Transverse colon (tissue), 4 donors: ENCODE data around the gene NATD1. TPM values are rescaled to one million over a fixed set of nuclear protein-coding genes. Genes with fewer than 3 reads are reported as not detected.
A peak's percentile ranks its signal among the peaks of the same experiment; 100 is the strongest.

Experiments used
- DNase-seq: peaks from one replicate; pipeline ENCODE4 v3.0.0-alpha.2; 2019
- H3K27ac ChIP-seq, 4 donors: fragments of 200-600 bp; sonication (generic); 2 replicates each; pipeline ENCODE4 v1.5.1; 2016 to 2018; ENCODE audit warnings: inconsistent platforms in 4 of 4
- H3K27me3 ChIP-seq: fragments of 200-600 bp; sonication (generic); 2 replicates; pipeline ENCODE4 v1.5.1; 2017; ENCODE audit warnings: inconsistent platforms
- H3K36me3 ChIP-seq, 4 donors: fragments of 200-600 bp; sonication (generic); 2 replicates each; pipeline ENCODE4 v1.5.1; 2017 to 2019; ENCODE audit warnings: inconsistent platforms in 4 of 4
- H3K4me1 ChIP-seq, 4 donors: fragments of 200-600 bp; sonication (generic); 2 replicates each; pipeline ENCODE4 v1.5.1; 2017 to 2020; ENCODE audit warnings: inconsistent platforms in 4 of 4
- H3K4me3 ChIP-seq, 4 donors: fragments of 200-600 bp; sonication (generic); 1 replicate in 1 of 4; 2 replicates in 3 of 4; pipeline versions ENCODE4 v1.5.1 to v1.6.1; 2017 to 2019; ENCODE audit warnings: inconsistent platforms in 4 of 4
- H3K9me3 ChIP-seq, 2 donors: fragments of 200-600 bp; sonication (generic); 2 replicates each; pipeline ENCODE4 v1.5.1; 2017 to 2019; ENCODE audit warnings: inconsistent platforms in 2 of 2
- EP300 ChIP-seq: sonication (generic); formaldehyde crosslinking; IDR thresholded peaks from one replicate; pipeline ENCODE4 v1.6.1; 2017; ENCODE audit warnings: antibody characterized with exemption, low read depth
- POLR2A ChIP-seq: fragments of 450-650 bp; IDR thresholded peaks from one replicate; pipeline ENCODE4 v1.6.1; 2016; ENCODE audit warnings: antibody characterized with exemption, mild to moderate bottlenecking, moderate library complexity
- POLR2AphosphoS5 ChIP-seq, 3 donors: sonication (generic); formaldehyde crosslinking; IDR thresholded peaks; one replicate each; pipeline ENCODE4 v1.6.1; 2016; ENCODE audit warnings: antibody characterized with exemption in 3 of 3
- WGBS, 2 donors: methylation state at CpG; one replicate each; pipeline ENCODE4 v1.1.5; 2018; ENCODE audit warnings: low coverage in 1 of 2; 5-methylcytosine and 5-hydroxymethylcytosine counted together
- in situ Hi-C, 4 donors: fragments of 200-750 bp; cut with MboI; loops; one replicate each; pipeline versions ENCODE4 v1.15.0 to v1.15.1; 2017; ENCODE audit warnings: low sequenced_read_pairs in 3 of 4, low pct_ligation_motif_present in 1 of 4, low pct_unique_long_range_greater_than_20kb in 1 of 4
- intact Hi-C: fragments of 100-400 bp; cut with DNase I; formaldehyde crosslinking; loops from one replicate; pipeline ENCODE4 v1.15.1; 2023; ENCODE audit warnings: low total_unique reads
- total RNA-seq, 4 donors: library from RNA; depleted of rRNA; stranded (reverse); fragments of >200 nt; gene quantifications; one replicate each; pipeline ENCODE4 v1.1.0, GENCODE V29; 2016
- TF ChIP-seq, protein P1 (sequence below), 5 experiments: fragments of 200-600 bp in 3 of 5; fragments of 450-650 bp in 2 of 5; sonication (generic) in 3 of 5; IDR thresholded peaks; 1 replicate in 2 of 5; 2 replicates in 3 of 5; pipeline ENCODE4 v1.5.1; 2016 to 2017; ENCODE audit warnings: antibody characterized with exemption in 5 of 5, inconsistent platforms in 3 of 5, mild to moderate bottlenecking in 2 of 5, moderate library complexity in 1 of 5

Gene NATD1
- total RNA-seq, 4 donors from 2014 or later: 1.4 to 7.9 (median 5.0) TPM

DNA sequence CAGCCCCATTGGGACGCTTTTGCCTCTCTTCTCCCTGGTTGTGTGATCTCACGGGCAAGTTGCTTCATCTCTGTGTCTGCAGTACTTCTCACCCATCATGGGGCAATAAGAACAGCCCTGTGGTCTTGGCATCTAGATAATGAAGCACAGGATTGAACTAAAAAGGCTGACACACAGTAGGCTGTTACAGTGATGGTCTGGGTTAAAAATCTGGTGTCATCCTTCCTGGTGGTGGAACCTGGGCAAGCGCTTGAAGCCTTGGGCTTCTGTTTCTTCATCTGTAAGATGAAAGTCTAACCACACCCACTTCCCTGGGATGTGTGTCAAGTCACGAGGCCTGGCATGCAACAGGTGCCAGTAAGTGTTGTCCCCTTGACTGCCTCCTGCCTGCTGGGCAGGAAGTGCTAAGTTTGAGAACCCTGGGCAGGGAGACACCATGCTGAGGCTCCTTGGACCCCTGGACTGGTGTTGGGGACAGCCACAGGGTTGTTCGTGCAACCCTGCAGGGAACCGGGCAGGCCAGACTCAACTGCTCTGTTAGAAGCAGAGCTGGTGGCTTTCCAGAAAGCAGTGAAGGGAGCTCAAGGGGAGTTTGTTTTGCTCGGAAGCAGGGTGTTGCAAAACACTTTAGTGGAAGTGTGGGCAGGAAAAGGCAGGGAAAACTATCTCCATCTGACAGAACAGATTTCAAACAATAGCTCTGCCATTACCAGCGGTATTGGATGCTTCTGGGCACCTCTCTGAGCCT is 25.4 kb upstream of the NATD1 start:
- intact Hi-C loops (no loop called here), in situ Hi-C loops (loop anchor here in 2 of 4 donors (10.0 kb wide), 1 partner anchor 64 kb away; the partner anchor contains the start of gene TMEM11 (in 2 of the 2))
- WGBS, 2 donors: 44 to 67% methylated on average over 1 to 8 of the region's 8 CpGs
- TF ChIP-seq EP300 (no peak), POLR2AphosphoS5 (IDR thresholded peaks at IDR 0.05) (peak in 2 of 3 donors; percentile 21 to 25), POLR2A (no peak)
- TF ChIP-seq, protein P1, sequence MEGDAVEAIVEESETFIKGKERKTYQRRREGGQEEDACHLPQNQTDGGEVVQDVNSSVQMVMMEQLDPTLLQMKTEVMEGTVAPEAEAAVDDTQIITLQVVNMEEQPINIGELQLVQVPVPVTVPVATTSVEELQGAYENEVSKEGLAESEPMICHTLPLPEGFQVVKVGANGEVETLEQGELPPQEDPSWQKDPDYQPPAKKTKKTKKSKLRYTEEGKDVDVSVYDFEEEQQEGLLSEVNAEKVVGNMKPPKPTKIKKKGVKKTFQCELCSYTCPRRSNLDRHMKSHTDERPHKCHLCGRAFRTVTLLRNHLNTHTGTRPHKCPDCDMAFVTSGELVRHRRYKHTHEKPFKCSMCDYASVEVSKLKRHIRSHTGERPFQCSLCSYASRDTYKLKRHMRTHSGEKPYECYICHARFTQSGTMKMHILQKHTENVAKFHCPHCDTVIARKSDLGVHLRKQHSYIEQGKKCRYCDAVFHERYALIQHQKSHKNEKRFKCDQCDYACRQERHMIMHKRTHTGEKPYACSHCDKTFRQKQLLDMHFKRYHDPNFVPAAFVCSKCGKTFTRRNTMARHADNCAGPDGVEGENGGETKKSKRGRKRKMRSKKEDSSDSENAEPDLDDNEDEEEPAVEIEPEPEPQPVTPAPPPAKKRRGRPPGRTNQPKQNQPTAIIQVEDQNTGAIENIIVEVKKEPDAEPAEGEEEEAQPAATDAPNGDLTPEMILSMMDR (IDR thresholded peaks at IDR 0.05): peak in 3 of 5 experiments; percentile 4 to 35 (median 19)
- DNase-seq: peak; percentile 80
- Histone ChIP-seq H3K4me1 (peaks cover 6 to 27% (median 18%) of the 10 kb centered on the region in 4 donors), H3K27ac (peak overlapping the region in 2 of 4 donors; percentile 39 to 56), H3K27me3 (no peaks in the 10 kb centered on the region), H3K4me3 (no peak overlapping the region), H3K9me3 (no peaks in the 10 kb centered on the region), H3K36me3 (no peaks in the 10 kb centered on the region)

DNA sequence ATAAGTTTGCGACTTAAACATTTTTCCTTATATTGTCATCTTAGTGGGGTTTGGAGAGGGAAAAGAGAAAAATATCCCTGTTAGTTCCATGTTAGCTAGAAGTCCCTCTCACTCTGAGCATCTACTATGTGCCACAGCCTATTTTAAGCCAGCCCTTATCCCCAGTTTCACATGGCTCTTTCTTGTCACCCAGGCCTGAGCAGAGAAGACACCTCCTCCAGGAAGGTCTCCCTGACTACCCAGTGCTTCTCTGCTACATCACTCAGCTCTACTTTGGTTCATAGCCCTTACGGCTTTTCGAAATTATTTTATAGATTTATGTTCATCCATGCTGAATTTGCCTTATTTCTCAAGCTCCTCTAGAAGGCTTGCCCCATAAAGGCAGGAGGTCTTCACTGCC is 24.1 kb upstream of the NATD1 start:
- H3K27me3 ChIP-seq: no peaks in the 10 kb centered on the region
- no peak overlapping the region for H3K4me3 ChIP-seq
- intact Hi-C loops: no loop called here
- in situ Hi-C loops: loop anchor here in 2 of 4 donors (10.0 kb wide), 1 partner anchor 63 kb away; the partner anchor contains the start of gene TMEM11 (in 2 of the 2)
- TF ChIP-seq, protein P1 (IDR thresholded peaks at IDR 0.05): no peak
- TF ChIP-seq POLR2A (no peak), POLR2AphosphoS5 (IDR thresholded peaks at IDR 0.05) (no peak), EP300 (no peak)
- no peak overlapping the region for H3K27ac ChIP-seq
- peaks cover 6 to 24% (median 15%) of the 10 kb centered on the region in 4 donors for H3K4me1 ChIP-seq
- DNase-seq: no peak
- 93 to 96% methylated on average over 3 of the region's 3 CpGs for WGBS, 2 donors
- no peaks in the 10 kb centered on the region for H3K9me3 ChIP-seq
- H3K36me3 ChIP-seq: no peaks in the 10 kb centered on the region

DNA sequence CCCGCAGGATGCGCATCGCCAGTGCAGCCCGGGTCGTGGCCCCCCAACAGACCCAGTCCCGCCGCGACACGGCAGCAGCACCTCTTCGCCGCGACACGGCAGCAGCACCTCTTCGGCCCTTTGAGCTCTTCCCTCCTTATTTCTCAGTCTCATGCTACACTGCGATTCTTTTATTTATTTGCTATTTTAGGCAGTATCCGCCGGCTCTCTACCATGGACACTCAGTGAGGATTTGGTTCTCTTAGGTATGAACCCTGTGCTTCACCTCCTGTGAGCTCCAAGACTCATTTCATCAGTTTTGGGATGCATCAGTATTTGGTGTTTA is 23.0 kb upstream of the NATD1 start:
- intact Hi-C loops: no loop called here
- TF ChIP-seq POLR2A: no peak
- TF ChIP-seq, protein P1 (IDR thresholded peaks at IDR 0.05): peak in 1 of 5 experiments; percentile 1
- H3K27me3 ChIP-seq: no peaks in the 10 kb centered on the region
- 41 to 52% methylated on average over 3 to 16 of the region's 17 CpGs for WGBS, 2 donors
- H3K9me3 ChIP-seq: no peaks in the 10 kb centered on the region
- in situ Hi-C loops: loop anchor here in 2 of 4 donors (10.0 kb wide), 1 partner anchor 61 kb away; the partner anchor contains the start of gene TMEM11 (in 2 of the 2)
- DNase-seq: no peak
- H3K4me3 ChIP-seq: peak overlapping the region; percentile 45 to 62 (median 59)
- peak overlapping the region; percentile 63 to 85 (median 81) for H3K27ac ChIP-seq
- no peaks in the 10 kb centered on the region for H3K36me3 ChIP-seq
- H3K4me1 ChIP-seq: peaks cover 6 to 24% (median 15%) of the 10 kb centered on the region in 4 donors

DNA sequence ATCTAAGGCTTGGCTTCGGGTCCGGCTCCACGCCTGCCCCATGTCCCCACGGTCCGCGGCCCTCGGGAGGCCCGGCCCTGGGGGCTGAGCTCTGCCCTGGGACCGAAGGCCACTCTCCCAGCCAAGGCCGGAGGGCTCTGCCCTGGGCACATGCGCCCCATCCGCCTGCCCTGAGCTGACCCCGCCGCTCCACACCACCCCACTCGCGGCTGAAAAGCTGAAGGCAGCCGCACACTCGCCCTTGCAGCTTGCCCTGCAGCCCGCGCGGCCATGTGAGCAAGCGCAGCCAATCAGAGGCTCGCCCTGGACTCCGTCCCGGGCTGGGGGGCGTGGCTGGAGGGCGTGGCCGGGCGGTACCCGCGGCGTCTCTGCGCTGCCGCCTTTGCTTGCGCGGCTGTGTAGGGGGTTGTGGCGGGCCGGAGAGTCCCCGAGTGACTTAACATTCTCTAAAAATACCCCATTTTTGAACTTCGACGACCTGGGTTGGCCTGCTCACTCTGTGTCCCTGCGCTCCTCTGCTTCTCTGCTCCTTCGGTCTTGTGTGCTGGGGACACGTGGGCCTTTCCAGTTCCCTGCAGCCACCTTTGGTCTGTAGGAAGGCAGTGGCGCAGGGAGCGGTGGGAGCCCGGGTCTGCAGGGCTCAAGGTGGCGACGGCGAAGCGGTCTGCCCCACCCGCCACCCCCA is 22.5 kb upstream of the NATD1 start:
- WGBS, 2 donors: 0% methylated on average over 51 of the region's 52 CpGs; no CpG with 5 or more reads in 1 of the 2 donors
- in situ Hi-C loops (loop anchor here in 2 of 4 donors (10.0 kb wide), 1 partner anchor 61 kb away; the partner anchor contains the start of gene TMEM11 (in 2 of the 2)), intact Hi-C loops (no loop called here)
- Histone ChIP-seq H3K9me3 (no peaks in the 10 kb centered on the region), H3K27me3 (no peaks in the 10 kb centered on the region), H3K27ac (peak overlapping the region; percentile 63 to 85 (median 81)), H3K4me1 (peaks cover 6 to 24% (median 15%) of the 10 kb centered on the region in 4 donors), H3K4me3 (peak overlapping the region; percentile 45 to 62 (median 59)), H3K36me3 (no peaks in the 10 kb centered on the region)
- TF ChIP-seq, protein P1 (IDR thresholded peaks at IDR 0.05): peak in 2 of 5 experiments; percentile 6 to 8
- TF ChIP-seq EP300 (no peak), POLR2AphosphoS5 (IDR thresholded peaks at IDR 0.05) (peak; percentile 61 to 83 (median 80)), POLR2A (peak; percentile 64)
- peak; percentile 97 for DNase-seq
